GM23248 (cell line): Measurements from ENCODE around the gene ATP2C2. TPM values are rescaled to one million over a fixed set of nuclear protein-coding genes. Genes with fewer than 3 reads are reported as not detected.

Experiments used
- DNase-seq: peaks from one replicate; pipeline ENCODE4 v3.0.0-alpha.2; 2015
- H2AFZ ChIP-seq: fragments of 200-600 bp; sonication (generic); 2 replicates; pipeline ENCODE4 v1.6.1; 2016; ENCODE audit warnings: antibody characterized with exemption
- H3F3A ChIP-seq: fragments of 200-600 bp; sonication (generic); 2 replicates; pipeline ENCODE4 v1.6.1; 2016; ENCODE audit warnings: mild to moderate bottlenecking, antibody characterized with exemption, mixed run types; ENCODE audit not compliant: insufficient read depth
- H3K27ac ChIP-seq: fragments of 200-600 bp; sonication (generic); 2 replicates; pipeline ENCODE4 v1.5.1; 2016; ENCODE audit warnings: mild to moderate bottlenecking
- H3K27me3 ChIP-seq: fragments of 200-600 bp; sonication (generic); replicated peaks from 2 replicates; pipeline ENCODE4 v1.6.1; 2016; ENCODE audit warnings: mild to moderate bottlenecking; ENCODE audit not compliant: insufficient read depth
- H3K36me3 ChIP-seq: fragments of 200-600 bp; sonication (generic); 2 replicates; pipeline ENCODE4 v1.6.1; 2016; ENCODE audit warnings: low read depth, mild to moderate bottlenecking
- H3K4me1 ChIP-seq: fragments of 200-600 bp; sonication (generic); 2 replicates; pipeline ENCODE4 v1.6.1; 2016; ENCODE audit warnings: mild to moderate bottlenecking; ENCODE audit not compliant: insufficient read depth
- H3K4me2 ChIP-seq: fragments of 200-600 bp; sonication (generic); one replicate; pipeline ENCODE4 v1.6.1; 2016; ENCODE audit warnings: mild to moderate bottlenecking; ENCODE audit not compliant: unreplicated experiment
- H3K4me3 ChIP-seq: fragments of 200-600 bp; sonication (generic); 2 replicates; pipeline ENCODE4 v1.5.1; 2016; ENCODE audit warnings: mild to moderate bottlenecking
- H3K79me2 ChIP-seq: fragments of 200-600 bp; sonication (generic); 2 replicates; pipeline ENCODE4 v1.6.1; 2016; ENCODE audit warnings: mild to moderate bottlenecking; ENCODE audit not compliant: insufficient read depth
- H3K9ac ChIP-seq: fragments of 200-600 bp; sonication (generic); 2 replicates; pipeline ENCODE4 v1.6.1; 2016; ENCODE audit warnings: mild to moderate bottlenecking
- H3K9me2 ChIP-seq: fragments of 200-600 bp; sonication (generic); 2 replicates; pipeline ENCODE4 v1.6.1; 2016; ENCODE audit warnings: mixed run types, mild to moderate bottlenecking, moderate library complexity; ENCODE audit not compliant: insufficient read depth
- H3K9me3 ChIP-seq: fragments of 200-600 bp; sonication (generic); one replicate; pipeline ENCODE4 v1.6.1; 2017; ENCODE audit warnings: low read depth
- H4K20me1 ChIP-seq: fragments of 200-600 bp; sonication (generic); 2 replicates; pipeline ENCODE4 v1.6.0; 2016; ENCODE audit not compliant: insufficient read depth
- EZH2 ChIP-seq: fragments of 200-600 bp; sonication (generic); IDR thresholded peaks from 2 replicates; pipeline ENCODE4 v1.6.1; 2018; ENCODE audit warnings: antibody characterized with exemption, mild to moderate bottlenecking; ENCODE audit not compliant: insufficient read depth, poor library complexity, severe bottlenecking
- EZH2phosphoT487 ChIP-seq: fragments of 200-600 bp; sonication (generic); IDR thresholded peaks from 2 replicates; pipeline ENCODE4 v1.6.1; 2018; ENCODE audit warnings: antibody characterized with exemption, moderate library complexity, mild to moderate bottlenecking, low read depth; ENCODE audit not compliant: insufficient read depth
- WGBS, 2 experiments: methylation state at CpG; one replicate each; pipeline ENCODE4 v1.1.6; 2015 to 2017; ENCODE audit warnings: low lambda C conversion rate in 2 of 2, low coverage in 1 of 2; ENCODE audit errors: missing lambda C conversion rate in 2 of 2; 5-methylcytosine and 5-hydroxymethylcytosine counted together
- in situ Hi-C: fragments of 300-500 bp; cut with MboI; formaldehyde crosslinking; loops from 2 replicates; pipeline ENCODE4 v1.15.0; 2020
- polyA plus RNA-seq: library from polyadenylated mRNA; unstranded; fragments of >200 nt; fragmentation: Nextera tagmentation; extraction: Ambion mirVana; gene quantifications from 2 replicates; pipeline ENCODE4 v1.2.1, GENCODE V29; 2016
- total RNA-seq: library from RNA; depleted of rRNA; stranded (reverse); fragments of >200 nt; shearing (Covaris generic); gene quantifications from 2 replicates; pipeline ENCODE4 v1.2.3, GENCODE V29; 2014

The ATP2C2 gene
- total and polyA plus RNA-seq, 2 experiments from 2014 or later, result 0.84 TPM; not detected in 1

DNA sequence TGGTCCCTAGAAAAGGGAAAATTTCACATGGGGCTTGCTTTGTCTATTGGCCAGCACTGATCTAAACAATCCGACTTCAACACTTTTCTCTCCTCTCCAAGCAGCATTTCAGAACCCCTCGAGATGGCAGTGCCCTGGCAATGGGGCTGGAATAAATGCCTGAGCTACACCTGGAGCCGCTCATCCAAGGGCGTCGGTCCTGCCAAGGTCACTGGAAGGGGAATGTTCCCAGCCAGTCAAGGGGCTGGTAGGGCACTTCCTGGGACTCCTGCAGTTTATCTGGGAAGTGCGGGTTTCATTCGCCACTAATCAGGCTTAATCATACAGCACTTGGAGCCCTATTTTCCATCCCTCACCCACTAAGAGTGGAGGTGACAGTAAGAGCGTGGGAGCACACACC lies 119.0 kb downstream of the ATP2C2 start:
- no peak for DNase-seq
- Histone ChIP-seq H3K36me3 (peaks cover 43% of the 10 kb centered on the region), H3K9ac (no peak overlapping the region), H3K27me3 (no peaks in the 10 kb centered on the region), H2AFZ (no peak overlapping the region), H3K27ac (no peak overlapping the region), H3K9me2 (no peaks in the 10 kb centered on the region), H3K9me3 (no peaks in the 10 kb centered on the region), H3K4me1 (no peaks in the 10 kb centered on the region), H3F3A (0 out of 2 replicates have a peak, but pooled peaks cover 4% of the 10 kb centered on the region), H3K4me3 (no peak overlapping the region), H3K79me2 (peaks cover 22% of the 10 kb centered on the region), H4K20me1 (no peaks in the 10 kb centered on the region), H3K4me2 (no peak overlapping the region)
- in situ Hi-C loops, result loop anchor here (10.0 kb wide), 1 partner anchor 203 kb away; no protein-coding TSS in a partner anchor
- WGBS, 2 experiments, result 92 to 93% methylated on average over 8 of the region's 8 CpGs
- TF ChIP-seq EZH2phosphoT487 (no peak), EZH2 (no peak)

DNA sequence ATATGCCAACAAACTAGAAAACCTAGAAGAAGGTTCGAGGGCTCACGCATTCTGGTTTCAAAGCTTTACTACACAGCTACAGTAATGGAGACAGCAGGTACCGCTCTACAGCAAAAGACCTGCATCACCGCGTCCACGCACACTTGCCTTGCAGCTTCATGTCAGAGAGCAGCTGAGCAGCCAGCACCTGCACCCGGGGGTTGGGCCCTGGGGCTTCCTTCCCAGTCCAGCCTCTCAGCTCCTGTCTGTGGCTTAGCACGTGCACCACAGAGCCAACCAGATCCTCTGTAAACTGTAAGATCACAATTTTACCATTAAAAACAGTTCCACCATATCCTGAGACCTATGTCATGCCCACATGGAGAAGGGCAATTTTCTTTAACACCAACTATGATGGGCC lies 120.8 kb downstream of the ATP2C2 start:
- Histone ChIP-seq H3K9me3 (no peaks in the 10 kb centered on the region), H3K27me3 (no peaks in the 10 kb centered on the region), H2AFZ (no peak overlapping the region), H3K27ac (no peak overlapping the region), H3K9ac (no peak overlapping the region), H3K9me2 (no peaks in the 10 kb centered on the region), H3K4me1 (no peaks in the 10 kb centered on the region), H3K4me3 (no peak overlapping the region), H3K36me3 (peaks cover 58% of the 10 kb centered on the region), H3K4me2 (no peak overlapping the region), H4K20me1 (no peaks in the 10 kb centered on the region), H3K79me2 (peaks cover 15% of the 10 kb centered on the region), H3F3A (0 out of 2 replicates have a peak, but pooled peaks cover 5% of the 10 kb centered on the region)
- in situ Hi-C loops, result loop anchor here (10.0 kb wide), 1 partner anchor 204 kb away; no protein-coding TSS in a partner anchor
- no peak for TF ChIP-seq EZH2
- no peak for TF ChIP-seq EZH2phosphoT487
- no peak for DNase-seq
- WGBS, 2 experiments, result 89% methylated on average over 7 of the region's 8 CpGs

DNA sequence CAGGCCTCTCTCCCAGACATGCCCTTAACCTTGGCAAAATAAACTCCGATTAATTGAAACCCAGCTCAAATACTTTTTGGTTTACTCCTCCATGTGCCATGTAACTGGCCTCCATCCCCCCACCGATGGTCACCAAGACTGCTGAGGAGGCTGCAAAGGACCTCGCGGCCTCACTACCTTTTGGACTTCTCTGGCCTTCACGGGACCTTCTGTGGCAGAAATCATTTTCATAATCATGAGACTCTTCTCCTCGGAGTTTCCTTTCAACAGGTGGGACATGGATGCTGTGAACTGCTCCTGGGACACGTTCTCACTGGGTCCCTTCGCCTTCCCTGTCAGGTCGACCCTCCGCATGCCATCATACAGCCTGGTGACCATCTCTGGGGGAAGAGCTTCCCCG lies 127.2 kb downstream of the ATP2C2 start:
- H3F3A ChIP-seq, result peaks cover 6% of the 10 kb centered on the region; the same call in 1 of the 2 replicates
- no peaks in the 10 kb centered on the region for H4K20me1 ChIP-seq
- H3K9me2 ChIP-seq, result no peaks in the 10 kb centered on the region
- in situ Hi-C loops, result no loop called here
- no peak overlapping the region for H3K4me2 ChIP-seq
- peaks cover 75% of the 10 kb centered on the region for H3K36me3 ChIP-seq
- WGBS, 2 experiments, result 95 to 97% methylated on average over 11 of the region's 11 CpGs
- peaks cover under 1% of the 10 kb centered on the region; the same call in 1 of the 2 replicates for H3K4me1 ChIP-seq
- H3K27me3 ChIP-seq, result no peaks in the 10 kb centered on the region
- no peak overlapping the region for H3K9ac ChIP-seq
- no peak for DNase-seq
- H3K4me3 ChIP-seq, result no peak overlapping the region
- H3K27ac ChIP-seq, result no peak overlapping the region
- H2AFZ ChIP-seq, result no peak overlapping the region
- H3K79me2 ChIP-seq, result peaks cover 62% of the 10 kb centered on the region
- TF ChIP-seq EZH2phosphoT487 (no peak), EZH2 (no peak)
- H3K9me3 ChIP-seq, result no peaks in the 10 kb centered on the region

DNA sequence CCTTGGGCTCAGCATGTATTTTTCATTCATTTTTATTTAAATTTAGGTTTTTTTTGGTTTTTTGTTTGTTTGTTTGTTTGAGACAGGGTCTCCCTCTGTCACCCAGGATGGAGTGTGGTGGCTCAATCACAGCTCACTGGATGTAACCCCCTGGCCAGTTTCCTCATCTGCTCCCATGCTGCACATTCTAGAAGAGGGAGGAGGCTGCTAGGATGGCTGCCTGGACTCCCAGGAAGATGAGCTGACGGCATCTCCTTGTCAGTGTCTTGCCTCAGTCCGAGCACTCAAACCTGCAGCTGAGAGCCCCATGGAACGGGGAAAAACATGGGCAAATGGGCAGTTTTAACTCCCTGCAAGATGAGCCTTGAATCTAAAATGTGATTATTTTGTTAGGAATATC lies 128.7 kb downstream of the ATP2C2 start:
- H3K4me2 ChIP-seq, result no peak overlapping the region
- no peak for DNase-seq
- no peak overlapping the region for H3K4me3 ChIP-seq
- no peak overlapping the region for H3K9ac ChIP-seq
- H3K9me3 ChIP-seq, result no peaks in the 10 kb centered on the region
- WGBS, 2 experiments, result 96 to 97% methylated on average over 3 of the region's 3 CpGs
- no peak overlapping the region for H2AFZ ChIP-seq
- peaks cover 13% of the 10 kb centered on the region; the same call in 1 of the 2 replicates for H3K4me1 ChIP-seq
- H4K20me1 ChIP-seq, result no peaks in the 10 kb centered on the region
- H3K9me2 ChIP-seq, result no peaks in the 10 kb centered on the region
- no peak for TF ChIP-seq EZH2phosphoT487
- TF ChIP-seq EZH2, result no peak
- H3K79me2 ChIP-seq, result peaks cover 74% of the 10 kb centered on the region
- peaks cover 6% of the 10 kb centered on the region; the same call in 1 of the 2 replicates for H3F3A ChIP-seq
- peaks cover 67% of the 10 kb centered on the region for H3K36me3 ChIP-seq
- no peaks in the 10 kb centered on the region for H3K27me3 ChIP-seq
- in situ Hi-C loops, result no loop called here
- H3K27ac ChIP-seq, result no peak overlapping the region
